Lung (tissue), 12 donors: ENCODE results near the gene DPYSL5. TPM values are rescaled to one million over a fixed set of nuclear protein-coding genes. Genes with fewer than 3 reads are reported as not detected.
"Not testable (repeated sequence)": the region's sequence is repeated elsewhere in the genome, so short reads cannot be mapped to it uniquely, and the experiment has no call there.

Experiments used
- ATAC-seq: fragments of 200-7000 bp; cut with Tn5 transposase; one replicate; pipeline ENCODE4 v1.9.1; 2020; ENCODE audit warnings: moderate number of reproducible peaks; ENCODE audit not compliant: insufficient read depth, low FRiP score
- DNase-seq, 3 donors: peaks; one replicate each; pipeline ENCODE4 v3.0.0-alpha.2; 2013 to 2017
- H3K27ac ChIP-seq, 2 donors: one replicate each; pipeline ENCODE4 v1.5.1; 2013; ENCODE audit warnings: mild to moderate bottlenecking in 2 of 2, moderate library complexity in 2 of 2, control low read depth in 1 of 2, inconsistent platforms in 1 of 2, low read depth in 1 of 2, low read length in 1 of 2
- H3K27me3 ChIP-seq, 3 donors: one replicate each; pipeline ENCODE4 v1.5.1; 2013; ENCODE audit warnings: low read length in 2 of 3; ENCODE audit not compliant: control insufficient read depth in 3 of 3, insufficient read depth in 3 of 3
- H3K36me3 ChIP-seq, 4 donors: one replicate each; pipeline ENCODE4 v1.5.1; 2013; ENCODE audit warnings: low read length in 4 of 4, mild to moderate bottlenecking in 1 of 4, moderate library complexity in 1 of 4; ENCODE audit not compliant: control insufficient read depth in 4 of 4, insufficient read depth in 4 of 4
- H3K4me1 ChIP-seq, 5 donors: one replicate each; pipeline ENCODE4 v1.5.1; 2013; ENCODE audit warnings: low read length in 5 of 5, mild to moderate bottlenecking in 2 of 5, moderate library complexity in 1 of 5; ENCODE audit not compliant: control insufficient read depth in 5 of 5, insufficient read depth in 5 of 5
- H3K4me3 ChIP-seq: one replicate; pipeline ENCODE4 v1.5.1; 2013; ENCODE audit warnings: mild to moderate bottlenecking, control low read depth, moderate library complexity
- H3K9ac ChIP-seq, 2 donors: one replicate each; pipeline ENCODE4 v1.5.1; 2013; ENCODE audit warnings: low read length in 2 of 2, control low read depth in 1 of 2; ENCODE audit not compliant: insufficient read depth in 1 of 2
- H3K9me3 ChIP-seq, 4 donors: one replicate each; pipeline ENCODE4 v1.5.1; 2013; ENCODE audit warnings: low read length in 3 of 4, mild to moderate bottlenecking in 1 of 4, moderate library complexity in 1 of 4; ENCODE audit not compliant: control insufficient read depth in 4 of 4, insufficient read depth in 3 of 4
- WGBS, 2 donors: extraction: QIAGEN DNeasy Blood & Tissue Kit; methylation state at CpG; one replicate each; pipeline ENCODE4 v1.1.7; 2013; 5-methylcytosine and 5-hydroxymethylcytosine counted together
- polyA plus RNA-seq, 2 donors: library from polyadenylated mRNA; stranded (reverse); fragments of 200-250 nt; gene quantifications; one replicate each; pipeline ENCODE4 v1.2.1, GENCODE V29; 2013
- total RNA-seq, 2 donors: library from RNA; depleted of rRNA in 1 of 2; stranded (reverse); fragments of >200 nt in 1 of 2; gene quantifications; one replicate each; pipeline ENCODE4 v1.2.1, GENCODE V29; 2014 to 2021
- TF ChIP-seq, protein P1 (sequence below): IDR thresholded peaks from 2 replicates; pipeline ENCODE4 v1.5.1; 2012; ENCODE audit warnings: mild to moderate bottlenecking; ENCODE audit errors: control extremely low read depth, extremely low read depth
- donor health status: control.
- donor health status: control.
- donor health status: Bipolar disorder and iron deficiency.
- donor health status: healthy.
- donor health status: DM: yes; HTN: yes; CAD: no.

Gene DPYSL5
- total and polyA plus RNA-seq, 4 donors = 0.09 TPM; not detected in 3

DNA sequence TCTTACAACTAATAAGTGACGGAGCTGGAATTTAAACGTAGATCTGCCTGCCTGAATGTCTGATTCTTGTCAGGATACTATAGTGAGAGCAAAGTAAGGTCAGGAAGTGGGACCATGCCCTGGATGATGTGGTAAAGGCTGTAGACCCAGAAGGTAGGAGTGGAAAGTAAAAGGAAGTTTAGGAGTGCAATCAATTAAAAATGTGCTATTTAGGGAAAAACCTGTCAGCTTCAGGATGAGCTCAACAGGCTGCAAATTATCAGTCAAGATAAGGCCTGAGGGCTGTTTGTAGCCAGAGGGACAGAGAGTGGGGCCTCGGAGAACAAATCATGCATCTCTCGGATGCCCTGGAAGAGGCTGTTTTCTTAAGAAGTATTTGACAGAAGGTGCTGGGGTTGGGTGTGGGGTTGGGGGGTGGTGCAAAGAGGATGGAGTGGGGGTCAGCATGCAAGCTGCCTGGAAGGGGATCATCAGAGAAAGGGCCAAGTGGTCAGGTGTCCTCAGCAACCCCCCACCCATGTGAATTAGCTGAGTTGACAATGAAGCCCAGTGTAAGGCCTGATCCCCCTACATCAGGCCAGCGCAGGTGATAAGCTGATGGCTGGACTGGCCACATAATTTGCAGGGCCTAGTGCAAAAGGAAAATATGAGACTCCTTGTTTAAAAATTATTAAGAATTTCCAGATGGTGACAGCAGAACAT is 69.4 kb downstream of the DPYSL5 start:
- H3K4me3 ChIP-seq = no peak overlapping the region
- peaks cover 0 to under 1% (median 0%) of the 10 kb centered on the region in 3 donors for H3K27me3 ChIP-seq
- no peak overlapping the region for H3K27ac ChIP-seq
- H3K36me3 ChIP-seq = no peaks in the 10 kb centered on the region
- H3K4me1 ChIP-seq = peaks cover 0 to 4% (median 0%) of the 10 kb centered on the region in 5 donors
- DNase-seq = no peak
- TF ChIP-seq, protein P1, sequence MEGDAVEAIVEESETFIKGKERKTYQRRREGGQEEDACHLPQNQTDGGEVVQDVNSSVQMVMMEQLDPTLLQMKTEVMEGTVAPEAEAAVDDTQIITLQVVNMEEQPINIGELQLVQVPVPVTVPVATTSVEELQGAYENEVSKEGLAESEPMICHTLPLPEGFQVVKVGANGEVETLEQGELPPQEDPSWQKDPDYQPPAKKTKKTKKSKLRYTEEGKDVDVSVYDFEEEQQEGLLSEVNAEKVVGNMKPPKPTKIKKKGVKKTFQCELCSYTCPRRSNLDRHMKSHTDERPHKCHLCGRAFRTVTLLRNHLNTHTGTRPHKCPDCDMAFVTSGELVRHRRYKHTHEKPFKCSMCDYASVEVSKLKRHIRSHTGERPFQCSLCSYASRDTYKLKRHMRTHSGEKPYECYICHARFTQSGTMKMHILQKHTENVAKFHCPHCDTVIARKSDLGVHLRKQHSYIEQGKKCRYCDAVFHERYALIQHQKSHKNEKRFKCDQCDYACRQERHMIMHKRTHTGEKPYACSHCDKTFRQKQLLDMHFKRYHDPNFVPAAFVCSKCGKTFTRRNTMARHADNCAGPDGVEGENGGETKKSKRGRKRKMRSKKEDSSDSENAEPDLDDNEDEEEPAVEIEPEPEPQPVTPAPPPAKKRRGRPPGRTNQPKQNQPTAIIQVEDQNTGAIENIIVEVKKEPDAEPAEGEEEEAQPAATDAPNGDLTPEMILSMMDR = no peak
- no peak for ATAC-seq
- H3K9me3 ChIP-seq = no peaks in the 10 kb centered on the region
- no peak overlapping the region for H3K9ac ChIP-seq
- WGBS, 2 donors = 47 to 49% methylated on average over 5 of the region's 5 CpGs

DNA sequence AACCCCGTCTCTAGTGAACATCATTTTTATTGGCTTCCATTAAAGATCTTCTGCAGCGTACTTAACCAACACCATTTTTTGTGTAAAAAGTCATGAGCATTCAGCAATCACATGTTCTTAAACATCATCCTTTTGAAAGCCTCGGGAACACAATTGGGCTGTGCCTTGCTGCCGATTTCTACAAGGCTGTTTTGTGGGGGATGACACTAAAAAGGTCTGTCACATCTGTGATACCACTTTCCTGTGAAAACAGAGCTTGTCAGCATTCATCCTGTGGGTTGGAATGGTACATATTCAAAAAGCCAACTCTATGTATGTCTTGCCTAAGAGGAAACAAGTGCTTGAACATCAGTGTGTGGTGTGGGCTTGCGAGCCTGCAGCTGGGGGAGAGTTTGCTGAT is 73.4 kb downstream of the DPYSL5 start:
- Histone ChIP-seq H3K36me3 (no peaks in the 10 kb centered on the region), H3K9me3 (no peaks in the 10 kb centered on the region), H3K4me1 (peaks cover 0 to 8% (median 0%) of the 10 kb centered on the region in 5 donors), H3K27ac (no peak overlapping the region), H3K27me3 (no peaks in the 10 kb centered on the region), H3K4me3 (no peak overlapping the region), H3K9ac (no peak overlapping the region)
- no peak for DNase-seq
- TF ChIP-seq, protein P1 = no peak
- no peak for ATAC-seq
- 83% methylated on average over 5 of the region's 5 CpGs for WGBS, 2 donors

DNA sequence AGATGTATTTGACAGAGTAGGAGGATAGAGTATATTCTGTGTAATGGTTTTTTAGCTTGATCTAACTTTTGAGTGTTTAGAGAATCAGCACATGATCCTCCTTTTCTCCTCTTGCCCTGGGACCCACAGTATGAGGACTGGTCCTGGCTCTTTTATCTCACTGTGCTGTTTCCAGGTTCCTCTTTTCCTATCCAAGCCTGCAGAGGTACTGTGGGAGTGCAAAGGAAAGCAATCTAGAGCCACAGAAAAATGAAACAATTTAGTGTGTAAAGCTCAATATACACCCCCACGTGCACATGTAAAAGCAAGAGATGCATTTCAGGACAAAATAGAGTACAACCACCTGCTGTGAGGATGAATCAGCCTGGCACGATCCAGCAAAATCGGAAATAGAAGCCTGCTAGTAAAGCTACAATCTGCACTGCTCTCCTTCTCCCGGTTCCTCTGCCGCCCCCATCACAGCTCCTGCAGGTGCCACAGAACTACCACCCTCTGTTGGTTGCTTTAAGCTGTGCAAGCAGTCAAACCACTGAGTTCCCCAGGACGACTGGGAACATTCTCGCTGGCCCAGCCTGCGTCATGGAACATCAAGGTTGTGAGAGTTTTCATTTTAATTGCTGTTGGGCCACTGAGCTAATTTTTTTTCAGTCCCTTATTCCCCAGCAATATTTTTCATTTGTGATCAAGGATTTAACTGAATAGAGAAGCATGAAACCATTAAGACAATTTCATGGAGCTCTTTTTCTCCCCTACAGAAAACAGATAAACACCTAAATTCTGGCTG is 74.7 kb downstream of the DPYSL5 start:
- DNase-seq (peak in 1 of 3 donors; percentile 25), ATAC-seq (no peak)
- no peak overlapping the region for H3K9ac ChIP-seq
- no peaks in the 10 kb centered on the region for H3K36me3 ChIP-seq
- no peaks in the 10 kb centered on the region for H3K9me3 ChIP-seq
- TF ChIP-seq, protein P1 = no peak
- H3K27ac ChIP-seq = no peak overlapping the region
- H3K4me3 ChIP-seq = no peak overlapping the region
- no peaks in the 10 kb centered on the region for H3K27me3 ChIP-seq
- WGBS, 2 donors = 9 to 13% methylated on average over 8 of the region's 8 CpGs
- peaks cover 0 to 8% (median 0%) of the 10 kb centered on the region in 5 donors for H3K4me1 ChIP-seq

DNA sequence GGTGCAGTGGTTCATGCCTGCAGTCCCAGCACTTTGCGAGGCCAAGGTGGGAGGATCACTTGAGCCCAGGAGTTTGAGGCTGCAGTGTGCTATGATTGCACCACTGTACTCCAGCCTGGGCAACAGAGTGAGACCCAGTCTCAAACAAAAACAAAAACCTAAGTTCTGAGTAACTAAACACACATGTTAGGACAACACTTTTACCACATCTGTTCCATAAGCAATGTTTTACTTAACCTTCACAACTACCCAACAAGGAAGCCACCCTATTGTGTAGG is 75.2 kb downstream of the DPYSL5 start:
- H3K27me3 ChIP-seq, H3K4me3 ChIP-seq, DNase-seq, ATAC-seq, H3K9ac ChIP-seq, H3K36me3 ChIP-seq, H3K9me3 ChIP-seq, H3K4me1 ChIP-seq, H3K27ac ChIP-seq: not testable (repeated sequence)
- 81 to 89% methylated on average over 1 of the region's 1 CpG for WGBS, 2 donors
